ENCODE results near the gene INSR.

- TF ChIP-seq, protein P1, sequence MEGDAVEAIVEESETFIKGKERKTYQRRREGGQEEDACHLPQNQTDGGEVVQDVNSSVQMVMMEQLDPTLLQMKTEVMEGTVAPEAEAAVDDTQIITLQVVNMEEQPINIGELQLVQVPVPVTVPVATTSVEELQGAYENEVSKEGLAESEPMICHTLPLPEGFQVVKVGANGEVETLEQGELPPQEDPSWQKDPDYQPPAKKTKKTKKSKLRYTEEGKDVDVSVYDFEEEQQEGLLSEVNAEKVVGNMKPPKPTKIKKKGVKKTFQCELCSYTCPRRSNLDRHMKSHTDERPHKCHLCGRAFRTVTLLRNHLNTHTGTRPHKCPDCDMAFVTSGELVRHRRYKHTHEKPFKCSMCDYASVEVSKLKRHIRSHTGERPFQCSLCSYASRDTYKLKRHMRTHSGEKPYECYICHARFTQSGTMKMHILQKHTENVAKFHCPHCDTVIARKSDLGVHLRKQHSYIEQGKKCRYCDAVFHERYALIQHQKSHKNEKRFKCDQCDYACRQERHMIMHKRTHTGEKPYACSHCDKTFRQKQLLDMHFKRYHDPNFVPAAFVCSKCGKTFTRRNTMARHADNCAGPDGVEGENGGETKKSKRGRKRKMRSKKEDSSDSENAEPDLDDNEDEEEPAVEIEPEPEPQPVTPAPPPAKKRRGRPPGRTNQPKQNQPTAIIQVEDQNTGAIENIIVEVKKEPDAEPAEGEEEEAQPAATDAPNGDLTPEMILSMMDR (IDR thresholded peaks at IDR 0.05): no peak
- no peak for TF ChIP-seq POLR2AphosphoS5 (IDR thresholded peaks at IDR 0.05; ENCODE audit: low read depth, low read length)
Observed at GRCh38 chr19:7210359-7210758, 83.9 kb downstream of the INSR start.

All from Panc1 (cell line).